Body of pancreas (tissue), 4 donors: ENCODE data around the gene NXPE1. TPM values are rescaled to one million over a fixed set of nuclear protein-coding genes. Genes with fewer than 3 reads are reported as not detected.

ENCODE experiments used
- ATAC-seq: fragments of 150-250 bp; one replicate; pipeline ENCODE4 v1.9.1; 2016
- DNase-seq, 4 donors: peaks; one replicate each; pipeline ENCODE4 v3.0.0-alpha.2; 2019
- H3K27ac ChIP-seq, 4 donors: fragments of 200-600 bp; sonication (generic); 1 replicate in 3 of 4; 2 replicates in 1 of 4; pipeline versions ENCODE4 v1.5.1 to v1.6.1; 2016 to 2019; ENCODE audit warnings: mild to moderate bottlenecking in 1 of 4, mixed read lengths in 1 of 4, moderate library complexity in 1 of 4
- H3K27me3 ChIP-seq, 2 donors: fragments of 200-600 bp; sonication (generic); one replicate each; pipeline ENCODE4 v1.6.0; 2016; ENCODE audit warnings: mild to moderate bottlenecking in 1 of 2
- H3K36me3 ChIP-seq, 2 donors: fragments of 200-600 bp; sonication (generic); replicated peaks in 1 of 2; 2 replicates each; pipeline ENCODE4 v1.5.1; 2016; ENCODE audit warnings: low read depth in 2 of 2; ENCODE audit not compliant: insufficient read depth in 1 of 2
- H3K4me1 ChIP-seq: fragments of 200-600 bp; sonication (generic); one replicate; pipeline ENCODE4 v1.6.0; 2016
- H3K4me3 ChIP-seq, 2 donors: fragments of 200-600 bp; sonication (generic); 1 replicate in 1 of 2; 2 replicates in 1 of 2; pipeline ENCODE4 v1.5.1; 2016 to 2019
- H3K9me3 ChIP-seq, 3 donors: fragments of 200-600 bp; sonication (generic); 1 replicate in 2 of 3; 2 replicates in 1 of 3; pipeline ENCODE4 v1.5.1; 2016
- POLR2A ChIP-seq, 3 donors: fragments of 450-650 bp; IDR thresholded peaks; one replicate each; pipeline ENCODE4 v1.6.1; 2016; ENCODE audit warnings: antibody characterized with exemption in 3 of 3, mild to moderate bottlenecking in 2 of 3
- WGBS, 2 donors: methylation state at CpG; one replicate each; pipeline ENCODE4 v1.1.5; 2017; 5-methylcytosine and 5-hydroxymethylcytosine counted together
- intact Hi-C: fragments of 100-400 bp; cut with DNase I; formaldehyde crosslinking; loops from one replicate; pipeline ENCODE4 v1.15.1; 2023
- total RNA-seq, 2 donors: library from RNA; depleted of rRNA; stranded (reverse); fragments of >200 nt; gene quantifications; one replicate each; pipeline ENCODE4 v1.1.0, GENCODE V29; 2016
- TF ChIP-seq, protein P1 (sequence below), 7 experiments: fragments of 450-650 bp in 4 of 7; fragments of 200-600 bp in 3 of 7; sonication (generic) in 3 of 7; IDR thresholded peaks; one replicate each; pipeline ENCODE4 v1.5.1; 2016 to 2019; ENCODE audit warnings: antibody characterized with exemption in 7 of 7

The NXPE1 gene
- total RNA-seq, 2 donors from 2014 or later = not detected

DNA sequence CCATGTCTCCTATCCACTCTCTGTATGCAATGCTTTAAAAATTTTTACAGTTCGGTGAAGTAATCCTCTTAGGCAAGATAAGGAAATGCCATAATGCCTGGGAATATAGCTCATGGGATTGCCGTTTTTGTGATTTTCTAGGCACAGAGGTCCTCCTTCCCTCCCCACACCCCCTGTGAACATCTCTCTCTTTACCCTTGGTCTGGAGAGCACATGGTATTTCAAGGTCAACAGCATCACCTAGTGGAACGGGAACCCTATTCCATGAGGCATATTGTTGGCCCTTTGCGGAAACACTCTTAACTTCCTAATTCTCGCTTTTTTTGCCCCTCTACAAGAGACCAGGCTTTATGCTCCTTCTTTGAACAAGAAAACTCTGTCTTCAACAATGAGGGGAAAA lies 27.1 kb upstream of the NXPE1 start:
- 83 to 85% methylated on average over 5 of the region's 5 CpGs for WGBS, 2 donors

DNA sequence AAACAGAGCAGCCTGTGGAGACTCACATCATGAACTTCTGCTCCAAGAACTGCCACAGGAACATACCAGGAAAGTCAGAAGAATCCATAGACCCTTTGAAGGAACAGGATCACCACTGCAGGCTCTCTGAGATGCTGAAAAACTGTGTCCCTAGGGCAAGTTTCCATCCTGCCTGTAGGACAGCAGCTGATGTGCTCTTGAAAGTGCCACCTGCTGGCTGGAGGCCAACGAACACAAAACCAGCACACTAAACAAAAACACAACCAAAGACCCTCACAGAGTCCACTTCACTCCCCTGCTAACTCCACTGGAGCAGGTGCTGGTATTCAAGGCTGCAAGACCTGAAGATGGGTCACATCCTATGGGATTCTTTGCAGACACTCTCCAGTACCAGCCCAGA lies 12.0 kb upstream of the NXPE1 start:
- WGBS, 2 donors = 14 to 19% methylated on average over 1 of the region's 1 CpG
- H3K9me3 ChIP-seq = no peaks in the 10 kb centered on the region
- H3K27me3 ChIP-seq = no peaks in the 10 kb centered on the region
- H3K4me1 ChIP-seq = no peaks in the 10 kb centered on the region
- DNase-seq (no peak), ATAC-seq (no peak)
- H3K27ac ChIP-seq = no peak overlapping the region
- intact Hi-C loops = no loop called here
- TF ChIP-seq, protein P1, sequence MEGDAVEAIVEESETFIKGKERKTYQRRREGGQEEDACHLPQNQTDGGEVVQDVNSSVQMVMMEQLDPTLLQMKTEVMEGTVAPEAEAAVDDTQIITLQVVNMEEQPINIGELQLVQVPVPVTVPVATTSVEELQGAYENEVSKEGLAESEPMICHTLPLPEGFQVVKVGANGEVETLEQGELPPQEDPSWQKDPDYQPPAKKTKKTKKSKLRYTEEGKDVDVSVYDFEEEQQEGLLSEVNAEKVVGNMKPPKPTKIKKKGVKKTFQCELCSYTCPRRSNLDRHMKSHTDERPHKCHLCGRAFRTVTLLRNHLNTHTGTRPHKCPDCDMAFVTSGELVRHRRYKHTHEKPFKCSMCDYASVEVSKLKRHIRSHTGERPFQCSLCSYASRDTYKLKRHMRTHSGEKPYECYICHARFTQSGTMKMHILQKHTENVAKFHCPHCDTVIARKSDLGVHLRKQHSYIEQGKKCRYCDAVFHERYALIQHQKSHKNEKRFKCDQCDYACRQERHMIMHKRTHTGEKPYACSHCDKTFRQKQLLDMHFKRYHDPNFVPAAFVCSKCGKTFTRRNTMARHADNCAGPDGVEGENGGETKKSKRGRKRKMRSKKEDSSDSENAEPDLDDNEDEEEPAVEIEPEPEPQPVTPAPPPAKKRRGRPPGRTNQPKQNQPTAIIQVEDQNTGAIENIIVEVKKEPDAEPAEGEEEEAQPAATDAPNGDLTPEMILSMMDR (IDR thresholded peaks at IDR 0.05) = no peak
- no peak for TF ChIP-seq POLR2A (IDR thresholded peaks at IDR 0.05)
- no peaks in the 10 kb centered on the region for H3K36me3 ChIP-seq
- no peak overlapping the region for H3K4me3 ChIP-seq

More for the DNA sequence above, 27.1 kb upstream of the NXPE1 start:
- Histone ChIP-seq H3K9me3 (peaks cover 0 to 35% (median 0%) of the 10 kb centered on the region in 3 donors), H3K4me1 (no peaks in the 10 kb centered on the region), H3K27me3 (no peaks in the 10 kb centered on the region), H3K36me3 (no peaks in the 10 kb centered on the region), H3K27ac (no peak overlapping the region), H3K4me3 (no peak overlapping the region)
- ATAC-seq (no peak), DNase-seq (no peak)
- intact Hi-C loops = no loop called here
- TF ChIP-seq, protein P1 (IDR thresholded peaks at IDR 0.05) = no peak
- no peak for TF ChIP-seq POLR2A (IDR thresholded peaks at IDR 0.05)

DNA sequence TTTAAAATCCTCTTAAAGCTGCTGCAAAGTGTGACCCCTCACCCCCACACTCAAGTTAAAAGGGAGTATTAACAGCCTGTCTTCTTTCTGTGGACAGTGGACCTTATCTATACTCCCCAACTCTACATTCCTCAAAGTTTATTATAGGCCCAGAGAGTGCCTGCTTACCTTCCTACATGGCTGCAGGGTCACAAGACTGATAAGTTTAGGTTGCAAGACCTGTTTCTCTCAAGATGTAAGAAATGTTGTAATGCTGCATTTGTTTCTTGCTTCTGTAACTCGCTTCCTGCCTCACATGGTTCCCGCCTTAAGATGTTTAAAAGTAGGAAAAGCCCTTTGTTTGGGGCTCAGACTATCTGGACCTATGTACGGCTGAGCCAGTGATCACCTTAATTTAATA lies 10.1 kb upstream of the NXPE1 start:
- ATAC-seq (no peak), DNase-seq (no peak)
- no peaks in the 10 kb centered on the region for H3K9me3 ChIP-seq
- TF ChIP-seq POLR2A (IDR thresholded peaks at IDR 0.05) = no peak
- TF ChIP-seq, protein P1 (IDR thresholded peaks at IDR 0.05) = no peak
- no peaks in the 10 kb centered on the region for H3K36me3 ChIP-seq
- no peaks in the 10 kb centered on the region for H3K27me3 ChIP-seq
- H3K27ac ChIP-seq = no peak overlapping the region
- H3K4me1 ChIP-seq = no peaks in the 10 kb centered on the region
- intact Hi-C loops = no loop called here
- 59 to 77% methylated on average over 3 of the region's 3 CpGs for WGBS, 2 donors
- H3K4me3 ChIP-seq = no peak overlapping the region

DNA sequence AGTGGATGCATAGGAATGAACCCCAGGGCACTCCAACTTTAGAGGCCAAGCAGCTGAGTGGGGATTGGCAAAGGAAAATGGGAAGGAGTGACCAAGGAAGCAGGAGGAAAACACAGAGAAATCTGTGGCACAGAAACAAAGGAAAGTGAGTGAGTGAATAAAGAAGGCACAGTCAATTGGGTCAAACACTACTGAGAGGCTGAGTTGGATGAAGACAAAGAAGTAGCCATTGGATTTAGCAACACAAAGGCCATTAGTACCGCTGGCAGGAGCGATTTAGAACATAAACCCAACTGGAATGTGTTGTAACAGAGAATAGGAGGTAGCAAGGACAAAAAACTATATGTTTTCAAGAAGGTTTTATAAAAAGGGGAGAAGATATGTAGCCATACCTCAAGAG lies 6.6 kb upstream of the NXPE1 start:
- H3K27ac ChIP-seq = no peak overlapping the region
- H3K9me3 ChIP-seq = no peaks in the 10 kb centered on the region
- H3K27me3 ChIP-seq = no peaks in the 10 kb centered on the region
- DNase-seq (no peak), ATAC-seq (no peak)
- H3K4me3 ChIP-seq = no peak overlapping the region
- H3K36me3 ChIP-seq = no peaks in the 10 kb centered on the region
- intact Hi-C loops = no loop called here
- 41 to 51% methylated on average over 2 of the region's 2 CpGs for WGBS, 2 donors
- H3K4me1 ChIP-seq = no peaks in the 10 kb centered on the region
- TF ChIP-seq POLR2A (IDR thresholded peaks at IDR 0.05) = no peak
- TF ChIP-seq, protein P1 (IDR thresholded peaks at IDR 0.05) = no peak

DNA sequence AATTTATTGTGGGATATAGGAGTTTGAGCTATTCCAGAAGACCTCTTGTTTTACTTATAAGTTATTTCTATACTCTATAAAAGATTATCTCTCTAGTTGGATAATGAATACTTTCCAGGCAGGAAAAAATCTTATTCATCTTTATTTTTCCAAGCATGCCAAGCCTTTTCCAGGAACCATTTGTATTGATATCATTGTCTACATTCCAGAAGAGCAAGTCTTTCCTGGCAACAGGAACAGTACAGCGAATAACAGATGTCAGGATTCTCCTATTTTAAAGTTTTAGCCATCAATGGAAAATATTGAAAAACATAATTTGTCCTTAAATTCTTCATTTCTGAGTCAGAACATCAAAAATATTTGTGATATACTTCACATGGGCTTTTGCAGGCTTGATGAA lies 5.2 kb upstream of the NXPE1 start:
- no peaks in the 10 kb centered on the region for H3K4me1 ChIP-seq
- DNase-seq = no peak

More for the DNA sequence above, 5.2 kb upstream of the NXPE1 start:
- Histone ChIP-seq H3K27me3 (no peaks in the 10 kb centered on the region), H3K9me3 (no peaks in the 10 kb centered on the region), H3K27ac (no peak overlapping the region), H3K4me3 (no peak overlapping the region), H3K36me3 (no peaks in the 10 kb centered on the region)
- ATAC-seq = no peak
- WGBS, 2 donors = 74 to 83% methylated on average over 1 of the region's 1 CpG
- TF ChIP-seq POLR2A (IDR thresholded peaks at IDR 0.05) = no peak
- TF ChIP-seq, protein P1 (IDR thresholded peaks at IDR 0.05) = no peak
- intact Hi-C loops = no loop called here
